DND-41 (cell line): ENCODE results near the gene JAML.

Experiments used
- CTCF ChIP-seq: IDR thresholded peaks from 2 replicates; pipeline ENCODE4 v1.5.1; 2012; ENCODE audit warnings: borderline replicate concordance, low read length, moderate library complexity, mild to moderate bottlenecking; ENCODE audit not compliant: poor library complexity, severe bottlenecking; ENCODE audit errors: extremely low read depth
- EZH2 ChIP-seq: IDR thresholded peaks from 3 replicates; pipeline ENCODE4 v1.6.1; 2012; ENCODE audit warnings: borderline replicate concordance, low read depth, mild to moderate bottlenecking, moderate library complexity, low read length, inconsistent platforms; ENCODE audit not compliant: severe bottlenecking

GRCh38 chr11:118153976-118154375 lies 70.8 kb downstream of the JAML start:
- no peak for TF ChIP-seq CTCF
- no peak for TF ChIP-seq EZH2
